ENCODE measurements around the gene SLC9A8. TPM values are rescaled to one million over a fixed set of nuclear protein-coding genes. Genes with fewer than 3 reads are reported as not detected.
"Not testable (repeated sequence)": the region's sequence is repeated elsewhere in the genome, so short reads cannot be mapped to it uniquely, and the experiment has no call there.

Gene SLC9A8
- polyA plus RNA-seq, 4 donors: 3.5 to 11.8 (median 6.1) TPM

DNA sequence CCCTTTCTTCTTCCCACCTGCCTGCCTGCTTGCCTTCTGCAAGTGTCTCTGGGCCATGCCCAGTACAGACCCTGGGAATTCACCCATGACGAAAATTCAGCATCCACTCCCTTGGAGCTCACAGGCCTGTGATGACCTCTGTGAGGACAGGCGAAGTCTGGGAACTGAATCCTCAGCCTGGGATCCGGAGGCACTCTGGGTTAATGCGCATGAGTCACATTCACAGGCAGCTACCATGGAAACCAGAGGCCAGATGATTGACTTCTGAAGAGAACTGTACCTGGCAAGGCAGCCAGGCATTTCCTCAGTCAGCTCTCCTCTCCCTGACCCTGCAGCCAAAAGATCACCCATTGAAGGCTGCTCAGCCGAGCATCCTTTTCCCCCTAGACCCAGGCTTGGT lies 41.0 kb downstream of the SLC9A8 start:
- H3K4me1 ChIP-seq (ENCODE audit: control insufficient read depth in 3 of 3, insufficient read depth in 2 of 3, low read depth in 1 of 3, low read length in 2 of 3): no peaks in the 10 kb centered on the region
- H3K27me3 ChIP-seq (ENCODE audit: control insufficient read depth in 3 of 3, insufficient read depth in 3 of 3, low read length in 3 of 3): no peaks in the 10 kb centered on the region
- H3K27ac ChIP-seq (ENCODE audit: low read depth in 1 of 3, low read length in 2 of 3): no peak overlapping the region
- DNase-seq (no peak), FAIRE-seq (no peak)
- H3K9me3 ChIP-seq (ENCODE audit: control insufficient read depth in 2 of 2, insufficient read depth in 1 of 2, low read depth in 1 of 2, low read length in 1 of 2): no peaks in the 10 kb centered on the region
- WGBS, 3 donors: 81 to 86% (median 85%) methylated on average over 5 of the region's 5 CpGs
- H3K4me3 ChIP-seq (ENCODE audit: low read depth in 1 of 3, low read length in 3 of 3): no peak overlapping the region
- H3K36me3 ChIP-seq (ENCODE audit: control insufficient read depth in 3 of 3, insufficient read depth in 2 of 3, low read depth in 1 of 3, low read length in 3 of 3): peaks cover 7 to 52% (median 7%) of the 10 kb centered on the region in 3 donors

DNA sequence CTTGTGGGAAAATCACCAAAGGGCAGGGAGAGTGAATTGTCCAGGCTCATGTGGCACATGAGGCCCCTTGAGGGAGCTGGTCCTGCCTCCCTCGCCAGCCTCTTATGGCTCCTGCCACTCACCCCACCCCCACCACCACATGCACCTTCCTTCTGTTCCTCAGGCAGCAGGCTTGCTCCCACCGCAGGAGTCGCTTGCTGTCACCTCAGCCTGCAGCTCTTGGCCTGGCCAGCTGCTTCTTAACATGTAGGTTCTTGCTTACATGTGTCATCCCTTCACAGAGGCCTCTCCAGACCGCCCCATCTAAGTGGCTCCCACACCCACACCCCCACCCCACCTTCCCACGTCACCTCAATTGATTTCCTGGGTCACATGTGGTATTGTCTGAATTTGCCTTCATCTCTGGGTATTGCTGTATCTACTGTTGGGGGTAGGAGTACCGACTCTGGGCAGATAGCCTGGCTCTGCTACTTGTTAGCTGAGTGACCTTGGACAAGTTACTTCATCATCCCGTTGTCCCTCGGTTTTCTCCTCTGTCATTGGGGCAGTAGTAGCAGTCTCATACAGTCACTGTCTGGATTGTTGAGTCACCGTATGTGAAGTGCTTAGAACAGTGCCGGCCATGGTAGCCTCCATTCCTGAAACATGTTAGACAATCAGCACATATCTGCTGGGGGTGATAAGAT lies 41.7 kb downstream of the SLC9A8 start:
- Histone ChIP-seq H3K36me3 (ENCODE audit: control insufficient read depth in 3 of 3, insufficient read depth in 2 of 3, low read depth in 1 of 3, low read length in 3 of 3) (peaks cover 9 to 51% (median 10%) of the 10 kb centered on the region in 3 donors), H3K4me3 (ENCODE audit: low read depth in 1 of 3, low read length in 3 of 3) (no peak overlapping the region), H3K27ac (ENCODE audit: low read depth in 1 of 3, low read length in 2 of 3) (no peak overlapping the region), H3K4me1 (ENCODE audit: control insufficient read depth in 3 of 3, insufficient read depth in 2 of 3, low read depth in 1 of 3, low read length in 2 of 3) (no peaks in the 10 kb centered on the region), H3K9me3 (ENCODE audit: control insufficient read depth in 2 of 2, insufficient read depth in 1 of 2, low read depth in 1 of 2, low read length in 1 of 2) (no peaks in the 10 kb centered on the region), H3K27me3 (ENCODE audit: control insufficient read depth in 3 of 3, insufficient read depth in 3 of 3, low read length in 3 of 3) (no peaks in the 10 kb centered on the region)
- WGBS, 3 donors: 92 to 95% (median 92%) methylated on average over 10 of the region's 10 CpGs
- DNase-seq (no peak), FAIRE-seq (no peak)

DNA sequence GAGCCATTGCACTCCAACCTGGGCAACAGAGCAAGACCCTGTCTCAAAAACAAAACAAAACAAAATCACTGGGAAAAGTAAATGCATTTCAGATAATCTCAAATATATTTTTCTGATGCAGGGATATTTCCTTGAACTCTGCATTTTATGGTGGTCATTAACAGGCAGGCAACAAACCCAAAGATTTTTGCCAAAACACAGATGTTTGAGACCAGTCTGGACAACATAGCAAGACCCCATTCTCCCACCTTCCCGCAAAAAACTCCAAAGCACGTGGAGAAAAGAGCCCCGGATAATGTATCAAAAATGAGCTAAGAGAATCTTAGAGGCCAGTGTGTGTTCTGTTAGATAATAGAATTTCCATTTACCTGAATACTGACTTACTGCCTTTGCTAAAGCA lies 44.3 kb downstream of the SLC9A8 start:
- H3K27me3 ChIP-seq (ENCODE audit: control insufficient read depth in 3 of 3, insufficient read depth in 3 of 3, low read length in 3 of 3): no peaks in the 10 kb centered on the region
- no peak overlapping the region for H3K4me3 ChIP-seq (ENCODE audit: low read depth in 1 of 3, low read length in 3 of 3)
- DNase-seq (no peak), FAIRE-seq (no peak)
- 96 to 100% (median 97%) methylated on average over 3 of the region's 3 CpGs for WGBS, 3 donors
- no peaks in the 10 kb centered on the region for H3K4me1 ChIP-seq (ENCODE audit: control insufficient read depth in 3 of 3, insufficient read depth in 2 of 3, low read depth in 1 of 3, low read length in 2 of 3)
- peaks cover 11 to 51% (median 13%) of the 10 kb centered on the region in 3 donors for H3K36me3 ChIP-seq (ENCODE audit: control insufficient read depth in 3 of 3, insufficient read depth in 2 of 3, low read depth in 1 of 3, low read length in 3 of 3)
- H3K27ac ChIP-seq (ENCODE audit: low read depth in 1 of 3, low read length in 2 of 3): no peak overlapping the region
- no peaks in the 10 kb centered on the region for H3K9me3 ChIP-seq (ENCODE audit: control insufficient read depth in 2 of 2, insufficient read depth in 1 of 2, low read depth in 1 of 2, low read length in 1 of 2)

DNA sequence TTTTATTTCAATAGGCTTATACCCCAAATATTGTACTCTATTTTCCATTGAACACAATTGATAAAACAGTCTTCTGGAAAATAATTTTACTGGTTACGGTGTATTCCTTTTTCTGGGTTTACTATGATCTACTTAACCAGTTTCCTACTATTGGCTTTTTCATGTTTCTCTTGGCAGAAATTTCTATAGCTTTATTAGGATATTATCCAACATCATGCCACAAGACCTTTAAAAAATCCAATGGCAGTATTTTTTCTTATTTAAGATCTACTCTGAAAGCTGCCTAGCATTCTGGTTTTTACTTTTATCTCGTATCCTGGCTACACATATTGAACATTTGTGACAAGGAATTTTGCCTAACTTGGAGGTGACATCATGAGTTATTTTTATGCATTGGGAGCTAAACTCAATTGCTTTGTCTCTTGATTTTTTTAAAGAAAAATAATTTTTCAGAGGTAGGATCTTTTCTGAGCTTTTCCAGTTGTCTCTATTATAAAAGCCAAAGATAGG lies 45.5 kb downstream of the SLC9A8 start:
- Histone ChIP-seq H3K4me1 (ENCODE audit: control insufficient read depth in 3 of 3, insufficient read depth in 2 of 3, low read depth in 1 of 3, low read length in 2 of 3) (no peaks in the 10 kb centered on the region), H3K36me3 (ENCODE audit: control insufficient read depth in 3 of 3, insufficient read depth in 2 of 3, low read depth in 1 of 3, low read length in 3 of 3) (peaks cover 11 to 53% (median 13%) of the 10 kb centered on the region in 3 donors), H3K4me3 (ENCODE audit: low read depth in 1 of 3, low read length in 3 of 3) (no peak overlapping the region), H3K27me3 (ENCODE audit: control insufficient read depth in 3 of 3, insufficient read depth in 3 of 3, low read length in 3 of 3) (no peaks in the 10 kb centered on the region), H3K9me3 (ENCODE audit: control insufficient read depth in 2 of 2, insufficient read depth in 1 of 2, low read depth in 1 of 2, low read length in 1 of 2) (no peaks in the 10 kb centered on the region), H3K27ac (ENCODE audit: low read depth in 1 of 3, low read length in 2 of 3) (no peak overlapping the region)
- 92 to 97% (median 96%) methylated on average over 2 of the region's 2 CpGs for WGBS, 3 donors
- FAIRE-seq (no peak), DNase-seq (no peak)

DNA sequence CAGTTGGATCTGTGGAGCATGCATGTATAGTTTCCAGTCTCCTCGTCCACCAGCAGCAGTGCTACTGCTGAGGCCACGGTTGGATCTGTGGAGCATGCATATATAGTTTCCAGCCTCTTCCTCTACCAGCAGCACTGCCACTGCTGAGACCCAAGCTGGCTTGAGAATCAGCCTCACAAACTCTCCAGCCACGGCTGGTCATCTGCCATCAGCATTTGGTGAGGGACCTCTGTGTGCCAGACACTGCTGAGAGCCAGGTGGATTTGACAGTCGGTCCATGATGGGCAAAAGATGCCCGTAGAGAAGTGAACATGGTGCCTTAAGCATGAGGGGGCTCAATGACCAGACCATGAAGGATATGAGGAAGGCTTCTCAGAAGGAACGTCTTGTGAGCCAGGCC lies 46.4 kb downstream of the SLC9A8 start:
- H3K4me1 ChIP-seq (ENCODE audit: control insufficient read depth in 3 of 3, insufficient read depth in 2 of 3, low read depth in 1 of 3, low read length in 2 of 3): no peaks in the 10 kb centered on the region
- no peaks in the 10 kb centered on the region for H3K27me3 ChIP-seq (ENCODE audit: control insufficient read depth in 3 of 3, insufficient read depth in 3 of 3, low read length in 3 of 3)
- no peak overlapping the region for H3K27ac ChIP-seq (ENCODE audit: low read depth in 1 of 3, low read length in 2 of 3)
- peaks cover 11 to 47% (median 13%) of the 10 kb centered on the region in 3 donors for H3K36me3 ChIP-seq (ENCODE audit: control insufficient read depth in 3 of 3, insufficient read depth in 2 of 3, low read depth in 1 of 3, low read length in 3 of 3)
- no peaks in the 10 kb centered on the region for H3K9me3 ChIP-seq (ENCODE audit: control insufficient read depth in 2 of 2, insufficient read depth in 1 of 2, low read depth in 1 of 2, low read length in 1 of 2)
- DNase-seq (no peak), FAIRE-seq (no peak)
- 89 to 93% (median 93%) methylated on average over 6 of the region's 6 CpGs for WGBS, 3 donors
- H3K4me3 ChIP-seq (ENCODE audit: low read depth in 1 of 3, low read length in 3 of 3): no peak overlapping the region

DNA sequence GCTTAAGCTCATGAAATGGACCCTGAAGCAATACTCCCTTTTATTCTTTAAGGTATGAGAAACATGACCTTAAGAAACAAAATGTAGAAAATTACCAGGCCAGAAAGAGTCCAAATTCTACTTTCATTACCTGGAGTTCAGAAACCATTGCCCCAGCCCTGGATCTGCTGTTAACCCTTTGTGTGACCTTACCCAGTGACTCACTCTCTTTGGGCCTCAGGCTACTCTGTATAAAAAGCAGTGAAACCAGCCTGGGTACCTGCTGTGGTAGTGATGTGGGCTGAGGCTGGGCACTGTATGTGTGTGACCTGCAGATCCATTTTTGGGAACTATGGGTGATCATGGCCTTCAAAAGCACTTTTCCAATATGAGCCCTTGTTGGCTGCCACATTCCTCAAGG lies 47.2 kb downstream of the SLC9A8 start:
- Histone ChIP-seq H3K9me3 (ENCODE audit: control insufficient read depth in 2 of 2, insufficient read depth in 1 of 2, low read depth in 1 of 2, low read length in 1 of 2) (no peaks in the 10 kb centered on the region), H3K36me3 (ENCODE audit: control insufficient read depth in 3 of 3, insufficient read depth in 2 of 3, low read depth in 1 of 3, low read length in 3 of 3) (peaks cover 11 to 48% (median 15%) of the 10 kb centered on the region in 3 donors)
- FAIRE-seq: no peak

DNA sequence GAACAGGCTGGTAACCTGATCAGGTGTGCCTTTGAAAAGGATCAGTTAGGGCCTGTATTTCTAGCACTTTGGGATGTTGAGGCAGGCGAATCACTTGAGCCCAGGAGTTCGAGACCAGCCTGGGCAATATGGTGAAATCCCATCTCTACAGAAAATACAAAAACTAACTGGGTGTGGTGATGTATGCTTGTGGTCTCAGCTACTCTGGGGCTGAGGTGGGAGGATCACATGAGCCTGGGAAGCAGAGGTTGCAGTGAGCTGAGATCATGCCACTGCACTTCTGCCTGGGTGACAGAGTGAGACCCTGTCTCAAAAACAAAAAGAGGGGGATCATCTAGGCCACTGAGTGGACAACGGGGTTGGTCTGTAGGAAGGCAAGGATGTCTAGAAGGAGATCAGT lies 48.6 kb downstream of the SLC9A8 start:
- H3K4me1 ChIP-seq (ENCODE audit: control insufficient read depth in 3 of 3, insufficient read depth in 2 of 3, low read depth in 1 of 3, low read length in 2 of 3); H3K27ac ChIP-seq (ENCODE audit: low read depth in 1 of 3, low read length in 2 of 3); H3K9me3 ChIP-seq (ENCODE audit: control insufficient read depth in 2 of 2, insufficient read depth in 1 of 2, low read depth in 1 of 2, low read length in 1 of 2); DNase-seq; FAIRE-seq; H3K27me3 ChIP-seq (ENCODE audit: control insufficient read depth in 3 of 3, insufficient read depth in 3 of 3, low read length in 3 of 3); H3K4me3 ChIP-seq (ENCODE audit: low read depth in 1 of 3, low read length in 3 of 3): not testable (repeated sequence)
- 96 to 100% (median 96%) methylated on average over 3 of the region's 3 CpGs for WGBS, 3 donors
- peaks cover 12 to 50% (median 13%) of the 10 kb centered on the region in 3 donors for H3K36me3 ChIP-seq (ENCODE audit: control insufficient read depth in 3 of 3, insufficient read depth in 2 of 3, low read depth in 1 of 3, low read length in 3 of 3)

More for the DNA sequence above, 47.2 kb downstream of the SLC9A8 start:
- no peaks in the 10 kb centered on the region for H3K27me3 ChIP-seq (ENCODE audit: control insufficient read depth in 3 of 3, insufficient read depth in 3 of 3, low read length in 3 of 3)
- no peak overlapping the region for H3K4me3 ChIP-seq (ENCODE audit: low read depth in 1 of 3, low read length in 3 of 3)
- no peak overlapping the region for H3K27ac ChIP-seq (ENCODE audit: low read depth in 1 of 3, low read length in 2 of 3)
- DNase-seq: no peak
- H3K4me1 ChIP-seq (ENCODE audit: control insufficient read depth in 3 of 3, insufficient read depth in 2 of 3, low read depth in 1 of 3, low read length in 2 of 3): no peaks in the 10 kb centered on the region

DNA sequence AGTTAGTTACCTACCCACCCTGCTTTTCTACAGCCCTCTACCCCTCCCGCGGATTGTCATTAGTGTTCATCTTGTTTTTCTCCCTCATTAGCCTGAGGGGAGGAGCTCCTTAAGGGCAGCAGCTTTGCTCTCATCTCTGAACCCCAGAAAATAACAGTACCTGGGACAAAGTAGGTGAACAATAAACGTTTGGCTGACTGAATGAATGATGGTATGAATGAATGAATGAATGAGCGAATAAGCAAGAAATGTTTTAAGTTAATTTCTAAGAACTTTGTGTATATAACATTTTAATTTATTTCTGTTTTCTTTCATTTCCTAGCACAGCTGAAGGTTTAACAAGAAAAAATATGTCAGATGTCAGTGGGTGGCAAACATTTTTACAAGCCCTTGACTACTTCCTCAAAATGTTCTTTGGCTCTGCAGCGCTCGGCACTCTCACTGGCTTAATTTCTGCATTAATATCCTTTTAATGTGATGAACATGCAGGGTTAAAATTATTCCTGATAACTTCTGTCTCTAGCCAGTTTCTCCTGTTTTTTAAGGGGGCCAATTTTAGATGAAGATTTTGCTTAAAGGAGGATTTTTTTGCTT lies 50.1 kb downstream of the SLC9A8 start:
- Histone ChIP-seq H3K4me3 (ENCODE audit: low read depth in 1 of 3, low read length in 3 of 3) (no peak overlapping the region), H3K36me3 (ENCODE audit: control insufficient read depth in 3 of 3, insufficient read depth in 2 of 3, low read depth in 1 of 3, low read length in 3 of 3) (peaks cover 12 to 43% (median 13%) of the 10 kb centered on the region in 3 donors), H3K4me1 (ENCODE audit: control insufficient read depth in 3 of 3, insufficient read depth in 2 of 3, low read depth in 1 of 3, low read length in 2 of 3) (no peaks in the 10 kb centered on the region), H3K9me3 (ENCODE audit: control insufficient read depth in 2 of 2, insufficient read depth in 1 of 2, low read depth in 1 of 2, low read length in 1 of 2) (no peaks in the 10 kb centered on the region), H3K27ac (ENCODE audit: low read depth in 1 of 3, low read length in 2 of 3) (no peak overlapping the region), H3K27me3 (ENCODE audit: control insufficient read depth in 3 of 3, insufficient read depth in 3 of 3, low read length in 3 of 3) (no peaks in the 10 kb centered on the region)
- DNase-seq (no peak), FAIRE-seq (no peak)
- 88 to 92% (median 91%) methylated on average over 6 of the region's 6 CpGs for WGBS, 3 donors
